H1 (cell line): Measurements from ENCODE around the gene FAM151A. TPM values are rescaled to one million over a fixed set of nuclear protein-coding genes. Genes with fewer than 3 reads are reported as not detected.

Experiments used
- CTCF ChIA-PET: fragments of 300-600 bp; sonication (Branson Sonifier 250); formaldehyde crosslinking; loops from one replicate; lab custom pipeline; 2021; ENCODE audit not compliant: partially characterized antibody; lab: Charles Lee
- POLR2A ChIA-PET: fragments of 300-600 bp; sonication (Branson Sonifier 250); formaldehyde crosslinking; loops from one replicate; lab custom pipeline; 2021; ENCODE audit warnings: inconsistent platforms; ENCODE audit not compliant: partially characterized antibody; lab: Charles Lee
- DNase-seq, 2 experiments: peaks; one replicate each; pipeline versions ENCODE4 v3.0.0 to v3.0.0-alpha.2; 2010 to 2022; ENCODE audit warnings: low spot score in 2 of 2, low read depth in 1 of 2, mixed read lengths in 1 of 2
- FAIRE-seq: peaks from 2 replicates; lab custom pipeline; 2011; peaks lifted over from hg19 to GRCh38; lab: Jason Lieb, UNC
- H2AFZ ChIP-seq: 2 replicates; pipeline ENCODE4 v1.8.1; 2012; ENCODE audit warnings: low read length, inconsistent platforms
- H2AK5ac ChIP-seq: 2 replicates; pipeline ENCODE4 v1.6.1; 2013; ENCODE audit warnings: low read depth, low read length
- H2BK120ac ChIP-seq: replicated peaks from 2 replicates; pipeline ENCODE3; 2013; ENCODE audit warnings: low read depth, low read length, inconsistent platforms
- H2BK12ac ChIP-seq: 2 replicates; pipeline ENCODE4 v1.6.1; 2013; ENCODE audit warnings: low read depth, low read length
- H2BK15ac ChIP-seq: 2 replicates; pipeline ENCODE4 v1.6.1; 2013; ENCODE audit warnings: low read length
- H2BK20ac ChIP-seq: 2 replicates; pipeline ENCODE4 v1.6.1; 2013; ENCODE audit warnings: low read length
- H2BK5ac ChIP-seq: 2 replicates; pipeline ENCODE4 v1.6.1; 2013; ENCODE audit warnings: low read depth, low read length
- H3K14ac ChIP-seq: 2 replicates; pipeline ENCODE4 v1.6.1; 2013; ENCODE audit warnings: inconsistent platforms; ENCODE audit not compliant: insufficient read length
- H3K18ac ChIP-seq: 2 replicates; pipeline ENCODE4 v1.6.1; 2013; ENCODE audit warnings: low read length; ENCODE audit errors: extremely low read depth
- H3K23ac ChIP-seq: 2 replicates; pipeline ENCODE4 v1.6.1; 2013; ENCODE audit warnings: inconsistent platforms; ENCODE audit not compliant: insufficient read length
- H3K23me2 ChIP-seq: 2 replicates; pipeline ENCODE4 v1.6.1; 2013; ENCODE audit warnings: low read depth, low read length
- H3K27ac ChIP-seq: 2 replicates; pipeline ENCODE4 v1.6.1; 2011; ENCODE audit warnings: low read depth, low read length, inconsistent platforms
- H3K27me3 ChIP-seq, 4 experiments: replicated peaks in 1 of 4; 1 replicate in 1 of 4; 2 replicates in 3 of 4; pipeline versions ENCODE4 v1.6.1 to v1.8.1; 2011 to 2013; ENCODE audit warnings: low read length in 3 of 4, mild to moderate bottlenecking in 3 of 4, inconsistent platforms in 2 of 4, mixed read lengths in 2 of 4, moderate library complexity in 1 of 4; ENCODE audit not compliant: control insufficient read depth in 3 of 4, insufficient read depth in 3 of 4; ENCODE audit errors: extremely low read depth in 1 of 4
- H3K36me3 ChIP-seq, 4 experiments: 2 replicates each; pipeline versions ENCODE4 v1.6.1 to v1.8.1; 2011 to 2013; ENCODE audit warnings: mild to moderate bottlenecking in 4 of 4, low read length in 3 of 4, moderate library complexity in 2 of 4, control low read depth in 1 of 4, inconsistent platforms in 1 of 4; ENCODE audit not compliant: insufficient read depth in 4 of 4, control insufficient read depth in 2 of 4
- H3K4ac ChIP-seq: replicated peaks from 2 replicates; pipeline ENCODE3; 2013; ENCODE audit warnings: low read length, low read depth, mixed read lengths, inconsistent platforms; ENCODE audit not compliant: insufficient read length
- H3K4me1 ChIP-seq, 4 experiments: replicated peaks in 1 of 4; 1 replicate in 1 of 4; 2 replicates in 3 of 4; pipeline versions ENCODE4 v1.6.1 to v1.8.1; 2011 to 2013; ENCODE audit warnings: low read length in 3 of 4, inconsistent platforms in 2 of 4, mixed read lengths in 1 of 4; ENCODE audit not compliant: insufficient read depth in 4 of 4, control insufficient read depth in 3 of 4
- H3K4me2 ChIP-seq, 2 experiments: 2 replicates each; pipeline versions ENCODE4 v1.6.1 to v1.8.1; 2011 to 2013; ENCODE audit warnings: low read depth in 2 of 2, low read length in 2 of 2, control low read depth in 1 of 2, inconsistent platforms in 1 of 2, mild to moderate bottlenecking in 1 of 2; ENCODE audit not compliant: insufficient read depth in 1 of 2
- H3K4me3 ChIP-seq, 4 experiments: fragments of 200-600, 300-600 bp in 1 of 4; sonication (generic), shearing (Covaris generic), sonication (Bioruptor Twin) in 1 of 4; 2 replicates each; pipeline versions ENCODE4 v1.5.1 to v1.8.1; 2011 to 2016; ENCODE audit warnings: low read length in 4 of 4, low read depth in 3 of 4, control low read depth in 2 of 4, inconsistent platforms in 2 of 4, mild to moderate bottlenecking in 2 of 4, mixed read lengths in 1 of 4, moderate library complexity in 1 of 4; ENCODE audit not compliant: insufficient read depth in 2 of 4; ENCODE audit errors: extremely low read depth in 1 of 4
- H3K56ac ChIP-seq: replicated peaks from 2 replicates; pipeline ENCODE3; 2013; ENCODE audit warnings: low read depth, mild to moderate bottlenecking, mixed read lengths, low read length, inconsistent platforms; ENCODE audit not compliant: insufficient read length
- H3K79me1 ChIP-seq: 2 replicates; pipeline ENCODE4 v1.6.1; 2013; ENCODE audit warnings: low read depth, low read length, control low read depth
- H3K79me2 ChIP-seq, 2 experiments: 2 replicates each; pipeline versions ENCODE4 v1.6.1 to v1.8.1; 2012 to 2013; ENCODE audit warnings: low read length in 2 of 2, mild to moderate bottlenecking in 2 of 2, inconsistent platforms in 1 of 2; ENCODE audit not compliant: insufficient read depth in 2 of 2, control insufficient read depth in 1 of 2
- H3K9ac ChIP-seq, 4 experiments: replicated peaks in 1 of 4; 1 replicate in 1 of 4; 2 replicates in 3 of 4; pipeline versions ENCODE4 v1.6.1 to v1.8.1; 2011 to 2013; ENCODE audit warnings: low read depth in 3 of 4, low read length in 3 of 4, control low read depth in 2 of 4, mild to moderate bottlenecking in 2 of 4, moderate library complexity in 2 of 4, inconsistent platforms in 1 of 4; ENCODE audit errors: extremely low read depth in 1 of 4
- H3K9me3 ChIP-seq, 2 experiments: 2 replicates each; pipeline versions ENCODE4 v1.6.1 to v1.8.1; 2012 to 2013; ENCODE audit warnings: mild to moderate bottlenecking in 2 of 2, moderate library complexity in 2 of 2, control low read depth in 1 of 2, inconsistent platforms in 1 of 2, low read depth in 1 of 2, low read length in 1 of 2, mixed read lengths in 1 of 2; ENCODE audit not compliant: insufficient read depth in 2 of 2
- H4K20me1 ChIP-seq, 2 experiments: replicated peaks in 1 of 2; 2 replicates each; pipeline versions ENCODE3 to v1.8.1; 2011 to 2013; ENCODE audit warnings: inconsistent platforms in 2 of 2, low read length in 2 of 2, mild to moderate bottlenecking in 1 of 2; ENCODE audit not compliant: insufficient read depth in 2 of 2, control insufficient read depth in 1 of 2
- H4K5ac ChIP-seq: 2 replicates; pipeline ENCODE4 v1.6.1; 2013; ENCODE audit warnings: low read length, low read depth, mixed read lengths, inconsistent platforms; ENCODE audit not compliant: insufficient read length
- H4K8ac ChIP-seq: 2 replicates; pipeline ENCODE4 v1.8.0; 2013; ENCODE audit warnings: mild to moderate bottlenecking, moderate library complexity, low read length, inconsistent platforms; ENCODE audit not compliant: insufficient read depth; ENCODE audit errors: extremely low read depth
- H4K91ac ChIP-seq: replicated peaks from 2 replicates; pipeline ENCODE3; 2013; ENCODE audit warnings: low read length, mixed read lengths, inconsistent platforms; ENCODE audit not compliant: insufficient read length
- CHD2 ChIP-seq: IDR thresholded peaks from 2 replicates; pipeline ENCODE4 v1.6.1; 2012; ENCODE audit warnings: low read length, improper control_type of control experiment
- EZH2 ChIP-seq: fragments of 200-600 bp; sonication (generic); IDR thresholded peaks from 2 replicates; pipeline ENCODE4 v1.7.1; 2012; ENCODE audit warnings: low read depth, mild to moderate bottlenecking, moderate library complexity, low read length, inconsistent platforms; ENCODE audit not compliant: severe bottlenecking
- HDAC2 ChIP-seq, 2 experiments: fragments of 300-600 bp in 1 of 2; sonication (generic) in 1 of 2; IDR thresholded peaks; 2 replicates each; pipeline ENCODE4 v1.6.1; 2011 to 2012; ENCODE audit warnings: low read depth in 2 of 2, low read length in 2 of 2, mild to moderate bottlenecking in 2 of 2, moderate library complexity in 2 of 2, borderline replicate concordance in 1 of 2, inconsistent platforms in 1 of 2
- JUN ChIP-seq: IDR thresholded peaks from 2 replicates; pipeline ENCODE4 v1.6.1; 2011; ENCODE audit warnings: low read depth, mild to moderate bottlenecking, improper control_type of control experiment, low read length
- RAD21 ChIP-seq, 2 experiments: IDR thresholded peaks in 1 of 2; conservative IDR thresholded peaks in 1 of 2; 2 replicates each; pipeline ENCODE4 v1.6.1; 2011; ENCODE audit warnings: low read depth in 2 of 2, low read length in 2 of 2, improper control_type of control experiment in 1 of 2, inconsistent platforms in 1 of 2, mild to moderate bottlenecking in 1 of 2, moderate library complexity in 1 of 2
- SIRT6 ChIP-seq: IDR thresholded peaks from one replicate; pipeline ENCODE4 v1.7.1; 2012; ENCODE audit warnings: low read length, inconsistent platforms
- SP1 ChIP-seq: IDR thresholded peaks from 2 replicates; pipeline ENCODE4 v1.6.1; 2011; ENCODE audit warnings: low read depth, low read length
- TCF12 ChIP-seq: IDR thresholded peaks from 2 replicates; pipeline ENCODE4 v1.6.1; 2011; ENCODE audit warnings: low read depth, mild to moderate bottlenecking, low read length
- YY1 ChIP-seq: IDR thresholded peaks from 2 replicates; pipeline ENCODE4 v1.6.1; 2011; ENCODE audit warnings: low read depth, mild to moderate bottlenecking, low read length
- WGBS, 2 experiments: shearing (Covaris generic) in 1 of 2; methylation state at CpG; one replicate each; pipeline versions ENCODE4 v1.1.6 to v1.1.7; 2013 to 2015; ENCODE audit warnings: low lambda C conversion rate in 2 of 2, mixed read lengths in 2 of 2, inconsistent platforms in 1 of 2, low coverage in 1 of 2, missing lambda C conversion rate in 1 of 2; ENCODE audit not compliant: insufficient replicate concordance in 2 of 2, insufficient coverage in 1 of 2, insufficient read length in 1 of 2; ENCODE audit errors: extremely low coverage in 1 of 2, missing lambda C conversion rate in 1 of 2; 5-methylcytosine and 5-hydroxymethylcytosine counted together
- polyA plus RNA-seq, 7 experiments: library from polyadenylated mRNA; depleted of rRNA in 3 of 7; stranded (reverse) in 5 of 7; unstranded in 2 of 7; fragments of >200 nt in 5 of 7; fragments of 200-250 nt in 2 of 7; gene quantifications; 1 replicate in 5 of 7; 2 replicates in 1 of 7; 4 replicates in 1 of 7; pipeline versions ENCODE4 v1.2.1 to v1.2.3, GENCODE V29; 2011 to 2013; ENCODE audit warnings: missing spikeins in 2 of 7, mixed read lengths in 2 of 7
- total RNA-seq: library from RNA; stranded (reverse); fragmentation: NEBNext Ultra II Directional; extraction: Animal tissue kit (Norgen Biotek cat#: 25700); gene quantifications from 2 replicates; pipeline ENCODE4 v1.2.1, GENCODE V29; 2021
- TF ChIP-seq, protein P1 (sequence below), 3 experiments: IDR thresholded peaks; 1 replicate in 2 of 3; 2 replicates in 1 of 3; pipeline versions ENCODE4 v1.5.1 to v1.6.1; 2011; ENCODE audit warnings: low read length in 3 of 3, mild to moderate bottlenecking in 3 of 3, inconsistent platforms in 2 of 3, low read depth in 1 of 3, moderate library complexity in 1 of 3; ENCODE audit not compliant: insufficient read depth in 1 of 3; ENCODE audit errors: control extremely low read depth in 1 of 3

FAM151A gene
- total and polyA plus RNA-seq, 2 of the 8 experiments (the other 6 are each of a cell fraction or from before 2014, with no cell fraction given) = not detected

DNA sequence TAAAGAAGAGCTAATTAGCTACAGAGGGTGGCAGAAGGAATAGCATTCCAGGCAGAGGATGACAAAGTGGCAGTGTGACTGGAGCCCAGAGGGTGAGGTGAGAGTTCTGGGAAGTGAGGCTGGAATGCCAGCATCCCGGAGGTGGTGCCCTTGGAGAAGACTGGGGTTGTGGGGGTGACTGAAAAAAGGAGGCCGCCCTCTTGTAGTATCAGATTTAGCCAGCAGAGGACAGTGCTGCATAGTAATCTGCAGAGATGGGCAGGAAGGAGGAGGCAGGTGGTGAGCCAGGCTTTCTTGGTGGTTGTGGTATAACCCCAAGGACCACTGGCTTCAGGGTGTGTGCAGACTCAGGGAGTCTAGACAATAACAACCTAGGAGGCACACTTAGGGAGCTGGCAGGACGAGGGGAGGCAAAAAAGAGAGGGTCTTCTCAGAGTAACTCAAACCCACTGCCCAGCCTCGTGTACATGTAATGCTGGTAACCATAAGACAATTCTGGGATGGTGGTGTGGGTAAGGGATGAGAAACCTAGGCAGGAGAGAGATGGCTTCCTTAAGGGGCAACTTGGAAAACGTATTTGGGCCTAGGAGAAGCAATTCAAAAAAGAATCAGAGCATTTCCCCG lies 48.8 kb upstream of the FAM151A start:
- peak; percentile 38 to 95 for DNase-seq
- Histone ChIP-seq H4K5ac (no peak overlapping the region), H2BK20ac (no peak overlapping the region), H3K4me1 (peaks cover 0 to 3% (median 0%) of the 10 kb centered on the region in 4 experiments; a peak in 1 of 7 replicates), H3K23ac (no peak overlapping the region), H3K27me3 (no peaks in the 10 kb centered on the region), H3K4me3 (no peak overlapping the region), H3K14ac (no peak overlapping the region), H2BK120ac (no peak overlapping the region), H3K4me2 (no peak overlapping the region), H3K9ac (no peak overlapping the region), H3K79me2 (no peaks in the 10 kb centered on the region), H4K20me1 (no peaks in the 10 kb centered on the region), H3K36me3 (no peaks in the 10 kb centered on the region), H2BK5ac (no peak overlapping the region), H2BK15ac (no peak overlapping the region), H4K8ac (no peak overlapping the region), H2AK5ac (no peak overlapping the region), H3K27ac (no peak overlapping the region), H2AFZ (no peak overlapping the region), H3K4ac (no peak overlapping the region), H3K56ac (no peak overlapping the region), H3K9me3 (no peaks in the 10 kb centered on the region), H4K91ac (no peak overlapping the region), H3K23me2 (no peaks in the 10 kb centered on the region), H3K79me1 (no peaks in the 10 kb centered on the region), H3K18ac (no peak overlapping the region), H2BK12ac (no peak overlapping the region)
- ChIA-PET CTCF (interaction anchor here (0.6 to 6.5 kb wide), 17 partner anchors 9 to 337 kb away, joined by 3 to 70 read pairs (median 3); partner anchors contain the start of gene TTC4), POLR2A (no interaction called here)
- WGBS, 2 experiments = 38% methylated on average over 6 of the region's 6 CpGs; no CpG with 5 or more reads in 1 of the 2 experiments
- FAIRE-seq = peak; percentile 69
- no peak for TF ChIP-seq SIRT6
- no peak for TF ChIP-seq EZH2
- no peak for TF ChIP-seq CHD2
- no peak for TF ChIP-seq SP1
- TF ChIP-seq, protein P1, sequence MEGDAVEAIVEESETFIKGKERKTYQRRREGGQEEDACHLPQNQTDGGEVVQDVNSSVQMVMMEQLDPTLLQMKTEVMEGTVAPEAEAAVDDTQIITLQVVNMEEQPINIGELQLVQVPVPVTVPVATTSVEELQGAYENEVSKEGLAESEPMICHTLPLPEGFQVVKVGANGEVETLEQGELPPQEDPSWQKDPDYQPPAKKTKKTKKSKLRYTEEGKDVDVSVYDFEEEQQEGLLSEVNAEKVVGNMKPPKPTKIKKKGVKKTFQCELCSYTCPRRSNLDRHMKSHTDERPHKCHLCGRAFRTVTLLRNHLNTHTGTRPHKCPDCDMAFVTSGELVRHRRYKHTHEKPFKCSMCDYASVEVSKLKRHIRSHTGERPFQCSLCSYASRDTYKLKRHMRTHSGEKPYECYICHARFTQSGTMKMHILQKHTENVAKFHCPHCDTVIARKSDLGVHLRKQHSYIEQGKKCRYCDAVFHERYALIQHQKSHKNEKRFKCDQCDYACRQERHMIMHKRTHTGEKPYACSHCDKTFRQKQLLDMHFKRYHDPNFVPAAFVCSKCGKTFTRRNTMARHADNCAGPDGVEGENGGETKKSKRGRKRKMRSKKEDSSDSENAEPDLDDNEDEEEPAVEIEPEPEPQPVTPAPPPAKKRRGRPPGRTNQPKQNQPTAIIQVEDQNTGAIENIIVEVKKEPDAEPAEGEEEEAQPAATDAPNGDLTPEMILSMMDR (IDR thresholded peaks at IDR 0.05; ENCODE audit: control extremely low read depth in 1 of 3, insufficient read depth in 1 of 3, low read depth in 1 of 3, low read length in 3 of 3) = peak; percentile 75 to 97 (median 94)
- peak; percentile 96 to 99 for TF ChIP-seq RAD21 (IDR thresholded peaks at IDR 0.05 in 1 of 2, conservative IDR thresholded peaks at IDR 0.05 in 1 of 2; ENCODE audit: low read depth in 2 of 2, low read length in 2 of 2)
- no peak for TF ChIP-seq JUN
- no peak for TF ChIP-seq HDAC2 (IDR thresholded peaks at IDR 0.05; ENCODE audit: borderline replicate concordance in 1 of 2, low read depth in 2 of 2, low read length in 2 of 2)
- TF ChIP-seq YY1 = no peak
- no peak for TF ChIP-seq TCF12
